ENCODE data around the gene SLC9A9.

The SLC9A9 gene

DNA sequence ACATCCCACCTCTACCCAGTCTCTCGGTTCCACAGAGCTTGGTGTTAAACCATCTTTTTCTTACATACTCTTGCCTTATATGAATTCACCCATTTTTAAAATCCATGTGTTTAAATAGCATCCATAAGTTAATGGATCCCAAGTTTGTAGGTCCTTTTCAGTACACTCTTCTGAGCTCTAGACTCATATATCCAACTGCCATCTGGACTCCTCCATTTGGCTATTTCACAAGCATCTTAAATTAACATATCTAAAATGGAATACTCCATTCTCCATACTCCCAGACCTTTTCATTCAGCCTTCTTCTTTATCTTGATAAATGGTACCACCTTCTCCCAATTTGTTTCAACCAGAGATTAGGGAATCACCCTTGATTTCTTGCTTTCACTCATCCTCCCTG, 615.3 kb downstream of the SLC9A9 start:
- no peak for DNase-seq

GRCh38 chr3:143228405-143228804, 619.9 kb downstream of the SLC9A9 start:
- DNase-seq: no peak

DNA sequence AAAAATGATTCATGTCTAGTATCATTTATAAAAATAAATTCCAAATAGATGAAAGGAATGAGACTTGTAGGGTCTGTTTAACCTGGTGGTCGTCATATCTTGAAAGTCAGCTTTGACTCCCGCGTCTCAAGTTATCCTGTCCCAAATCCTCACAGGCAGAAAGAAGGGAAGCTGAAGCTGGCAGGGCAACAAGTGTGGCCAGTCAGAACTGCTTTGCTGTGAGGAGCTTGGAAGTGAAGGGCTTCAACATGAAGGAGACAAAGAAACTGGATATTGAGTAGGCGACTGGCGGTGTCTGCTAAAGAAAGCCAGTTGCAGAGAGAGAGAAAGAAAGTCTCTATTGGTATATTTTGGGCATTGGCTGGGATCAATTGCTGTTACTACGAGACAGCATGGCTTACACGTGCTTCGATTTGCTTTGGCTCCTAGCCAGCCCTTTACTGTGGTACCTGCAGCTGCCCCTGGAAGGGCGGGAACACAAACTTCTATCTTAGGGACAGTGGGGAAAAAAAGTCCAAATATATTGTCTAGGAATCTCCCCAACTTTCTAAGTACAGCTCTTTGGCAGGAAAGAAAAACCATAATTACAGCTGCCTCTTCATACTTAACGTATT, 621.5 kb downstream of the SLC9A9 start:
- no peak for DNase-seq

DNA sequence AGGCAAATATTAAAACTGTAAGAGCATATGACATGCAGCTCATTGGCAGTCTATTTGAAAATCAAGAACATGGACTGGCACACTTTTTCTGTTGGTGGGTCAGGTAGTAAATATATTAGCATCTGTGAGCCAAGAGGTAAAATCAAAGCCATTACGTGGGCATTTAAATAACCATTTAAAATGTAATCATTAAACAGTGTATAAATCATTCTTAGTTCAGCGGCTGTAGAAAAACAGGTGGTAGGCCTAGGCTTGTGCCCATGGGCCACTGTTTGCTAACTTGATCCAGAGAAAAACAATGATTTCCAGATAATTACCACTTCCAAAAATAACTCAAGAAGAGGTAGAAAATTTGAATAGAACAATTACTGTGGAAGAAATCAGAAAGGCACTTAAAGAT, 623.6 kb downstream of the SLC9A9 start:
- no peak for DNase-seq

DNA sequence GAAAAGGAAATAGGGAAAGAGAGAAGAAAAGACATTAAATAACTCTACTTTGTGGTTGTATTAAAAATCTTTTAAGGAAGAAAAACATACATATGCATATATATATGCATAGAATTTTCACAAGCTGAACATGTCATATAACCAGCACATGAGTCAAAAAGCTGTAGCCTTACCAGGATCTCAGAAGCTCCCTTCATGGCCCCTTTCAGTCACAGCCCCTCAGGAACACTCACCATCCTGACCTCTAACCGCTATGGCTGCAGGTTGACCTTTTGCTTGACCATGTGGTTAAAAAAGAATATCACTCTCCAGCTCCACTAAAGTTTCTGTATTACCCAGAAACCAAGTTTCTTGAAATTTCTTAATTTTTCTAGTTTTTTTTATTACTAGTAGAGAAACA, 625.3 kb downstream of the SLC9A9 start:
- no peak for DNase-seq

DNA sequence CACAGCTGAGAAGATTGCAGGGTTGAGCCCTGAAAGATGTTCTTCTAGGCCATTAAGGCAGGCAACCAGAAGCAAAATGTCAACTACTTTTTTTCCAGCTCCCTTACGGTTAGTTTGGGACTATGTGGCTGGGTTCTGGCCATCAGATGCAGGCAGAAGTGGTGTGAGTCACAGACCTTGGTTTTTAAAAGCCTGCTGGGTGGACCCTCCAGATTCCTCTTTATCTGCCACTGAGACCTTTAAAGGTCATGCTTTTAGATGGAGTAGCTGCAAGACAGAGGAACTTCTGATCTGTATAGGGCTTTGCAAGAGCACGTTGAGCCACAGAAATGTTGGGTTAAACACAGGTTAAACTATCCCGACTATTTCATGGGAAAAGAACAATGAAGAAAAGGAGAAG, 625.8 kb downstream of the SLC9A9 start:
- DNase-seq: no peak

DNA sequence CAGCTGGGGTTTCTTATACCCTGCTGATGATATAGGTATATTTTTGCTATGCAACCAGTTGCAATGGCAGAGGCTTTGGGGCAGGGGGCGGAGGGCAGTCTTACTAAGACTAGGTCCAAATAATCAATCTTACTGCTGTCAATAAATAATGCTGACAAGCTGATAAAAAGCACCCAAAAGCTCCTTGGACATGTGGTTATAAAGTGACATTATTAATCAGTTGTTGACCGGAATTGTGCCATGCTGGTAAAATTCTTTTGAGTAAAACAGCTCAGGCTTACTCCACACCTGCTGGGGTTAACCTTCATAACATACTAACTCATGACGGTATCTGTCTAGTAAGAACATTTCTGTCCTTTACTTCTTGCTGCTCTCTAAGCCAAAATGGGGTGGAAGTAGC, 626.8 kb downstream of the SLC9A9 start:
- DNase-seq: no peak

- DNase-seq: no peak
Measured at GRCh38 chr3:143220741-143221140, 627.5 kb downstream of the SLC9A9 start.

DNA sequence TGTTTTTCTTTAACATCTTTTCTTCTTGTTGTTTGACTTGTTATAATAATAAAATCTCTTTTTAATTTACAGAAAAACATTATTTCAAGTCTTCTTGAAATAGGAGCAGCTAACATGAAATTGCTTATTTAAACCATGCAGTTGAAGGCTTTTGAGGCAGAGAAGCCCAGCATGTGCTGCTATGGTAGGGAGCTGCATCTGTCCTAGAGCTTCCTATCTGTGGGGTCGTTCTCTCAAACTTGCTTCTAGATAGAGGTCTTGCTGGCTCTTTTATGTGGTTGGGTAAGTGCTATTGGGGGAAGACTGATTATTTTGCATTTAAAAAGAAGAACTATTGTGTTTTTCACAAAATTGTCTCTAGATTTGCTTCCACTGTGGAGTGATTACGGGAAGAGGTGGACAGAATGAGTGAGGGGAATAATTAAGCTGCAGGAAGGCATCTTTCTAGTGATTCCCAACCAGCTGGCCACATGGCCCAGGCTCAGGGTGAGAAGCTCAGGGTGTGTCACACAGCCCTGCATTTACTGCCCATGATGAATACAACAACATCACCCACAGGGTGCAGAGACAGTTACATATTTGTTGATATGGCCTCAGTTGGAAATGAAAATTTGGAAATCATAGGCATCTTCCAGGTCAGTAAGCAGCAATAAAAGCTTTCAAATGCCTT, 630.0 kb downstream of the SLC9A9 start:
- DNase-seq: no peak

GRCh38 chr3:143217283-143217682, 631.0 kb downstream of the SLC9A9 start:
- DNase-seq: no peak

DNA sequence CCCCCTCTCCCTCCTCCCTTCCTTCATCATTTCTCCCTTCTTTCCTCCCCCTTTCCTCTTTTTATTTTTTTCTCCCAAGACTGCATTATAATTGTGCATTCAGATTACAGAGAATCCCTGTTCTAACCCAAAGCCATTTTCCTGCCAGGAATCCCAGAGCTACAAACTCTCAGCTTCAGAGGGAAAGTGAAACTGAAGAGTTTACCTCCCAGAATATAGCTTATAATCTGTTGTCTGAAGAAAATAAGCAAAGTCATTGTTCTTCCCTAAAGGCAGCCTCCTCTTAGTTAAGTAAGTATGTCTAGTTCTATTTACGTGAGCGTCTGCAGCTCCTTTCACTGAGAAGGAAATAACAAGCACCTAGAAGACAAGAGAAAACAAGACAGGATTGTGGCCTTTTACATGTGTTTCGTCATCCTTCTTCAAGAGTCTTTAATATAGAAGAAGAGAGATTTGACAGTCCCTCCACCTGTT, 631.5 kb downstream of the SLC9A9 start:
- DNase-seq: no peak

Measured in GOT3 (cell line).